Measurements from ENCODE around the gene LEMD1.

Gene LEMD1

DNA sequence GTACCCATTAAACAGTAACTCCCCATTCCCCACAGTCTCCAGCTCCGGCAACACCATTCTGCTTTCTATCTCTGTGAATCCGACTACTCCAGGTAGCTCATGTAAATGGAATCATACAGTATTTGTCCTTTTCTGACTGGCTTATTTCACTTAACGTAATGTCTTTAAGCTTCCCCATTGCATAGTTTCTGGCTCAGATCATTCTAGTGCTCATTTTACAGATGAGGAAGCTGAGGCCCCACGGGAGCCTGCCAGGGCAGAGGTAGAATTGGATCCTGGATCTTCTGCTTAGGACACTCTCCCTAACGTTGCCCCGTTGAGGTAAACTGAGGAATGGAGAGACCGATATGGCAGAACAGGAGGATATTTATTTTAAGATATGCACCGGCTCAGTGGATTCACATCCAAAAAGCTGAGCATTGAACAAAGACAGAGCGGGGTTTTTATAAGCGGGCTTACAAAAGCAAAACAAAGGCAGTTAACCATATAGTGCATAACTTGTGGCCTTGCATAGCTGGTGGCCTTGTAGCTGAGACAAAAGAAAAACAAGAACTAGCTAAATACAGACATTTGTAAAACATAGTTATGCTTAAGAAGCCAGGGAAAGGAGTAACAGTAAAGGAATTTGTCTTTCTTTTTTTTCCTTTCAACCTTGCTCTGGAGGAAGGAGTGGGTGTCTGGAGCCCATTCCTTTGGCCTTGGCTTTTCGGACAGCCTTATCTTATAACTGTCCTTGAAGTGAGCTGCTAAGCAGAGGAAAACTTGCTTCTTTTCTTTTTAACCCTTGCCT, 49.8 kb downstream of the LEMD1 start:
- Histone ChIP-seq H3F3A (ENCODE audit: insufficient read depth, low read length) (no peaks in the 10 kb centered on the region), H3K4me1 (ENCODE audit: low read length) (peaks cover 10% of the 10 kb centered on the region)

DNA sequence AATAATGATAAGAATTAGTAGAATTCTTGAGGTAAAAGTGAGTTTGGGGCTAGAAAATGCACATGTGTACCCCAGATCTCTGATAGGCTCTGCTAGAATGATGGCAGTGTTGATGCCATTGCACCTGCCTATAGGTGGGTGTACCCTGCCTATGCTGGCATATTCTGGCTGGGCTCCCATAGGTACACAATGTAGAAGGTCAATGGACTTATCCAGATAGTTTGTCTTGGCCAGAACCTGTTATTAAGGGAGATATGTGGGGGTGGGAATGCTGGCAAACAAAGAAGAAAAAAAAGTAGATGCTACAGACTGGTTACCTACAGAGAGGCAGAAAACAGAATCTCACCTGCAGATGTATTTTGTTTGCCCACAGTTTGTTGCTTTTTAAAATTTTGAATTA, 51.1 kb downstream of the LEMD1 start:
- DNase-seq = no peak
- no peak overlapping the region for H3K27ac ChIP-seq (ENCODE audit: low read length)

More for the DNA sequence above, 49.8 kb downstream of the LEMD1 start:
- no peak for DNase-seq
- TF ChIP-seq EZH2 (optimal IDR thresholded peaks at IDR 0.05; ENCODE audit: low read depth, low read length) = no peak
- no peak for TF ChIP-seq EZH2phosphoT487 (IDR thresholded peaks at IDR 0.05; ENCODE audit: low read length)
- TF ChIP-seq, protein P1, sequence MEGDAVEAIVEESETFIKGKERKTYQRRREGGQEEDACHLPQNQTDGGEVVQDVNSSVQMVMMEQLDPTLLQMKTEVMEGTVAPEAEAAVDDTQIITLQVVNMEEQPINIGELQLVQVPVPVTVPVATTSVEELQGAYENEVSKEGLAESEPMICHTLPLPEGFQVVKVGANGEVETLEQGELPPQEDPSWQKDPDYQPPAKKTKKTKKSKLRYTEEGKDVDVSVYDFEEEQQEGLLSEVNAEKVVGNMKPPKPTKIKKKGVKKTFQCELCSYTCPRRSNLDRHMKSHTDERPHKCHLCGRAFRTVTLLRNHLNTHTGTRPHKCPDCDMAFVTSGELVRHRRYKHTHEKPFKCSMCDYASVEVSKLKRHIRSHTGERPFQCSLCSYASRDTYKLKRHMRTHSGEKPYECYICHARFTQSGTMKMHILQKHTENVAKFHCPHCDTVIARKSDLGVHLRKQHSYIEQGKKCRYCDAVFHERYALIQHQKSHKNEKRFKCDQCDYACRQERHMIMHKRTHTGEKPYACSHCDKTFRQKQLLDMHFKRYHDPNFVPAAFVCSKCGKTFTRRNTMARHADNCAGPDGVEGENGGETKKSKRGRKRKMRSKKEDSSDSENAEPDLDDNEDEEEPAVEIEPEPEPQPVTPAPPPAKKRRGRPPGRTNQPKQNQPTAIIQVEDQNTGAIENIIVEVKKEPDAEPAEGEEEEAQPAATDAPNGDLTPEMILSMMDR (IDR thresholded peaks at IDR 0.05; ENCODE audit: low read length) = no peak
- no peaks in the 10 kb centered on the region for H3K36me3 ChIP-seq (replicated peaks; ENCODE audit: insufficient read depth, low read length)
- H3K9me2 ChIP-seq (replicated peaks; ENCODE audit: insufficient read depth, low read length) = no peaks in the 10 kb centered on the region
- no peaks in the 10 kb centered on the region for H3K27me3 ChIP-seq (replicated peaks; ENCODE audit: insufficient read depth, low read length)
- no peak overlapping the region for H3K4me3 ChIP-seq (ENCODE audit: low read length)
- no peak overlapping the region for H3K27ac ChIP-seq (ENCODE audit: low read length)
- no peak overlapping the region for H2AFZ ChIP-seq (ENCODE audit: low read length)
- no peaks in the 10 kb centered on the region for H4K20me1 ChIP-seq (ENCODE audit: insufficient read depth, low read length)
- no peak overlapping the region for H3K4me2 ChIP-seq (ENCODE audit: low read depth, low read length)
- H3K9me3 ChIP-seq (replicated peaks; ENCODE audit: insufficient read depth, low read length) = no peaks in the 10 kb centered on the region
- H3K79me2 ChIP-seq (ENCODE audit: low read length) = no peaks in the 10 kb centered on the region
- H3K9ac ChIP-seq (ENCODE audit: low read length) = no peak overlapping the region

DNA sequence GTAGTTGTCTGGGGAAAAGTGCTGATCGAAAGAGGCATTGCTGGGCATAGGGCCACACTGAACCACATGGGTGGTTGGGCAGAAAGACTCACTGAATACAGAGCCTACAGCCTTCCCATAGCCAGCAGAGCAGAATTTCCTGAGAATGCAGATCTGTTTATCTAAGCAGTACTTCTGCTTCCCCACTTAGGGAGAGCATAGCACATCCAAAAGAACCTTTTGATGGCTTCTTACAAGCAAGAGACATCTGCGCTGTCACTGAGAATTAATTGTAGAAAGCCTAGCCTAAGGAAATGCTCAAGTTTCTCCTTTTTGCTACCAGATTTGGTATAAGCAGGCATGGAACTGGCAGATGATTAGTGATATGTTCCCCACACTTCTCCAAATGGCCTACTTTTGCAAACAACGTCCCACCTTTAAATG, 52.1 kb downstream of the LEMD1 start:
- TF ChIP-seq EZH2 (optimal IDR thresholded peaks at IDR 0.05; ENCODE audit: low read depth, low read length) (no peak), EZH2phosphoT487 (IDR thresholded peaks at IDR 0.05; ENCODE audit: low read length) (no peak)
- TF ChIP-seq, protein P1 (IDR thresholded peaks at IDR 0.05; ENCODE audit: low read length) = no peak
- H3K4me2 ChIP-seq (ENCODE audit: low read depth, low read length) = no peak overlapping the region
- H3K9me3 ChIP-seq (replicated peaks; ENCODE audit: insufficient read depth, low read length) = no peaks in the 10 kb centered on the region
- H2AFZ ChIP-seq (ENCODE audit: low read length) = no peak overlapping the region
- H3K27ac ChIP-seq (ENCODE audit: low read length) = no peak overlapping the region
- no peaks in the 10 kb centered on the region for H3K79me2 ChIP-seq (ENCODE audit: low read length)
- H3K4me1 ChIP-seq (ENCODE audit: low read length) = peaks cover 10% of the 10 kb centered on the region
- H3K9me2 ChIP-seq (replicated peaks; ENCODE audit: insufficient read depth, low read length) = no peaks in the 10 kb centered on the region
- no peak overlapping the region for H3K4me3 ChIP-seq (ENCODE audit: low read length)
- no peak for DNase-seq
- no peak overlapping the region for H3K9ac ChIP-seq (ENCODE audit: low read length)
- no peaks in the 10 kb centered on the region for H4K20me1 ChIP-seq (ENCODE audit: insufficient read depth, low read length)
- no peaks in the 10 kb centered on the region for H3F3A ChIP-seq (ENCODE audit: insufficient read depth, low read length)
- H3K36me3 ChIP-seq (replicated peaks; ENCODE audit: insufficient read depth, low read length) = no peaks in the 10 kb centered on the region
- no peaks in the 10 kb centered on the region for H3K27me3 ChIP-seq (replicated peaks; ENCODE audit: insufficient read depth, low read length)

More for the DNA sequence above, 51.1 kb downstream of the LEMD1 start:
- Histone ChIP-seq H3K4me2 (ENCODE audit: low read depth, low read length) (no peak overlapping the region), H3K4me1 (ENCODE audit: low read length) (peaks cover 10% of the 10 kb centered on the region), H3K9me2 (replicated peaks; ENCODE audit: insufficient read depth, low read length) (no peaks in the 10 kb centered on the region), H4K20me1 (ENCODE audit: insufficient read depth, low read length) (no peaks in the 10 kb centered on the region), H3K9me3 (replicated peaks; ENCODE audit: insufficient read depth, low read length) (no peaks in the 10 kb centered on the region), H3K36me3 (replicated peaks; ENCODE audit: insufficient read depth, low read length) (no peaks in the 10 kb centered on the region), H3K27me3 (replicated peaks; ENCODE audit: insufficient read depth, low read length) (no peaks in the 10 kb centered on the region), H3K4me3 (ENCODE audit: low read length) (no peak overlapping the region), H2AFZ (ENCODE audit: low read length) (no peak overlapping the region), H3K79me2 (ENCODE audit: low read length) (no peaks in the 10 kb centered on the region), H3F3A (ENCODE audit: insufficient read depth, low read length) (no peaks in the 10 kb centered on the region), H3K9ac (ENCODE audit: low read length) (no peak overlapping the region)
- no peak for TF ChIP-seq EZH2 (optimal IDR thresholded peaks at IDR 0.05; ENCODE audit: low read depth, low read length)
- TF ChIP-seq, protein P1 (IDR thresholded peaks at IDR 0.05; ENCODE audit: low read length) = no peak
- no peak for TF ChIP-seq EZH2phosphoT487 (IDR thresholded peaks at IDR 0.05; ENCODE audit: low read length)
